NK-92 (cell line): Measurements from ENCODE around the gene NEK6.

Experiments
- DNase-seq: peaks from one replicate; lab custom pipeline; 2025; ENCODE audit not compliant: unreplicated experiment; lab: John Stamatoyannopoulos, UW

The NEK6 gene

DNA sequence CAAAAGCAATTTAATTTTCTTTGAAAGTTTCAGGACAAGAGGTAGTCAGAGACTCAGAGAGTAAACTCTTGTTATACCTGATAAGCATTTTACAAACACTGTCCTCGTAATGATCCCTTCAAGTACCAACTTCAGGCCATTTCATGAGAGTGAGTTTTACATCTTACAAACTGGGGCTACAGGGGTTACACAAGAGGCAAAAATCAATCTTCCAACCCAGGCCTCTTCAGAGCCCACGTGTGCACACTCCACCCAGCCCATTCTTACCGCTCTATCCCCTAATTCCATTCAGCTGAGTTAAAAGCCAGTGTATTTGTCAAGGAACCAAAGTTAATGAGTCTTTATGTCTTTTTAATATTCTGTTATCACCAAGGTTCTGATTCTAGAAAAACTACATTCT, 110.9 kb downstream of the NEK6 start:
- no peak for DNase-seq

GRCh38 chr9:124369231-124369797, 111.6 kb downstream of the NEK6 start:
- DNase-seq: no peak

DNA sequence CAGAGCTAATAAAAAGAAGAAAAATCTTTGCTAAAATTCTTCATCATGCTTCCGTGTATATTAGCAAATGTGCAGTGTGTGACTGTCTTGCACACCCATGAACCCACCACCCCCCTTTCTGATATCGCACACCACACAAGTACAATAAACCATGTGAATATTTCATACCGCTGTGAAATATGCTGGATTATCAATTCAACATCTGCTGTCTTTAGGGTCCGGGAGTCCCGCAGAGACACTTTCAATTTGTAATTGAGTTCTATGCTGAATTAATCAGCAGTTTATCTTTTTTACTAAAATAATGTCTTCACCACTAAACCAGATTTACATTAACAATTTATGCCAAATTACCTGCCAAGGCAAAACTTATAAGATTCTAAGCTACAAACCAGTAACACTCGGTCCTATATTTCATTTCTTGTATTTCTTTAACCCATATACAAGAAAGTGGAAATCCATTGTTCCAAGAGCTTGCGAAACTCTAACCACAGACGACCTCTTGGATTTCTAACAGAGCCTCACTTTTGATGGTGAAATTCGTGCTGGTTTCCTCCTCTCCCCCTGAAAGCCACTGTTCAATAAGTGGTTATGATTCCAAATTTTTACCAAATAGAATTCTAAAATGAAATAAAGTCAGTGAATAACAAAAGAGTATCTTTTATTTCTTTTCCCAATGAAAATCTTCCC, 113.3 kb downstream of the NEK6 start:
- DNase-seq: no peak

GRCh38 chr9:124372038-124372437, 114.3 kb downstream of the NEK6 start:
- no peak for DNase-seq

- no peak for DNase-seq
Observed at GRCh38 chr9:124373386-124373785, 115.6 kb downstream of the NEK6 start.

DNA sequence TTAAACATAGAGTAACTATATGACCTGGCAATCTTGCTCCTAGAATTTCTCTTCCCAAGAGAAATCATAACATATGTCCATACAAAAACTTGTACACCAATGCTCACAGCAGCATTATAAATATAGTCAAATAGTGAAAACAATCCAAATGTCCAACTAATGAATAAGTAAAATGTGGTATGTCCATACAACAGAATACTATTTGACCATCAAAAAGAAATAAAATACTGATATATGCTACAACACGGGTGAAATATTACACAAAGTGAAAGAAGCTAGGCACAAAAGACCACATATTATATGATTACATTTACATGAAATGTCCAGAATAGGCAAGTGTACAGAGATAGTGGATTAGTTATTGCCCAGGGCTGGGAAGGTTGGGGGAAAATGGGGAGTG, 116.1 kb downstream of the NEK6 start:
- DNase-seq: no peak

DNA sequence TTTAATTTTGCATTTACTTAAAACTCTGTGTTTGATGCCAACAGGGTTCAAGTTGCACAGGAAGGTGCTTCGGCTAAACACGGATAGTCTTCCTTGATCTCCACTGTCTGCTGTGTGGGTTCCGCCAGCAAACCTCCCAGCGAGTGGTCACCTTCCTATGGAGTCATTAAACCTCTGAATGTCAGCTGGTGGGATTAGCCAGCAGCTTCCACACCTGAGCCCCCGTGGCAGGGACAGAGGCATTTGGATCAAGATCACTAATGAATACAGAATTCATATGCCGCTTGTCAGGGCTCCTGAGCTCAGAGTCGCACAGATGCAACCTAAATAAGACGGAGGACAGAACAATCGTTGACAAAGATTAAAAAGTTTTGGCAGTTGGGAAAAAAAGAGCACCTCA, 118.0 kb downstream of the NEK6 start:
- DNase-seq: no peak

DNA sequence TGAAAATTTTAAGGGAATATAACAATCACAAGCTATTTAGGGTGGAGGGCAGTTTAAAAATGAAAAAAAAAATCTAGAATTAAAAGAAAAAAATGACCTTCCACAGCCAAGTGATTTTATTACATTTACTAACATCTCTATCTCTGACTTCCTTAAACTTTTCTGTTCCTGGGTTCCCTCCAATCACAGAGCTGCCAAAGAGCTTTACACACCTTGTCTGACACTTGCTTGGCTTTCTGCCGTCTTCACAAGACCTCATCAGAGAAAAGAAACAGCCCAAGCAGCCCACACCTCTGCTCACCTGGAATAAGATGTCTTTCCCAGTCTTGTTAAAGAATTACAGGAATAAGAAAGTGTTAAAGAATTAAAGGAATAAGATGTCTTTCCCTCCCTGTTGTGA, 118.6 kb downstream of the NEK6 start:
- DNase-seq: no peak

GRCh38 chr9:124377551-124378406, 120.0 kb downstream of the NEK6 start:
- DNase-seq: no peak

GRCh38 chr9:124381170-124381945, 123.6 kb downstream of the NEK6 start:
- no peak for DNase-seq

GRCh38 chr9:124384210-124384609, 126.5 kb downstream of the NEK6 start:
- DNase-seq: no peak

- DNase-seq: no peak
Observed at GRCh38 chr9:124384846-124385245, 127.1 kb downstream of the NEK6 start.

- no peak for DNase-seq
Observed at GRCh38 chr9:124385623-124386022, 127.9 kb downstream of the NEK6 start.

DNA sequence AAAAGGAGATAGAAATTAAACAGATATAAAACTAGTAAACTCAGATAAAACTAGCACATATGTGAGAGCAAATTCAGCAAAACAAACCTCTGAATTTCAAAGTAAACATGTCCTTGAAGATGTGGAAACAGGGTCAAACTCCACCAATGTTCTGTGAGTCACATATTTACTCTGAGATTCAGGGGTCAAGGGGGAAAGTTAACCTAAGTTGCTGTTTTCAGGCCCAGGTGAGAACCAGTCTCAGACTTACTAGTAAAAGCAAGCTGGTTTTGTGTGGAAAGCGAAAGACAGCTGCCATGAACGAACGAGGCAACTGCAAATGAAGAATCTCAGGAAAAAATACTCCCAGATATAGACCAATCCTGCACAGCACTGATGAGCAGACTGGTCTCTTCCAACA, 128.5 kb downstream of the NEK6 start:
- DNase-seq: no peak

DNA sequence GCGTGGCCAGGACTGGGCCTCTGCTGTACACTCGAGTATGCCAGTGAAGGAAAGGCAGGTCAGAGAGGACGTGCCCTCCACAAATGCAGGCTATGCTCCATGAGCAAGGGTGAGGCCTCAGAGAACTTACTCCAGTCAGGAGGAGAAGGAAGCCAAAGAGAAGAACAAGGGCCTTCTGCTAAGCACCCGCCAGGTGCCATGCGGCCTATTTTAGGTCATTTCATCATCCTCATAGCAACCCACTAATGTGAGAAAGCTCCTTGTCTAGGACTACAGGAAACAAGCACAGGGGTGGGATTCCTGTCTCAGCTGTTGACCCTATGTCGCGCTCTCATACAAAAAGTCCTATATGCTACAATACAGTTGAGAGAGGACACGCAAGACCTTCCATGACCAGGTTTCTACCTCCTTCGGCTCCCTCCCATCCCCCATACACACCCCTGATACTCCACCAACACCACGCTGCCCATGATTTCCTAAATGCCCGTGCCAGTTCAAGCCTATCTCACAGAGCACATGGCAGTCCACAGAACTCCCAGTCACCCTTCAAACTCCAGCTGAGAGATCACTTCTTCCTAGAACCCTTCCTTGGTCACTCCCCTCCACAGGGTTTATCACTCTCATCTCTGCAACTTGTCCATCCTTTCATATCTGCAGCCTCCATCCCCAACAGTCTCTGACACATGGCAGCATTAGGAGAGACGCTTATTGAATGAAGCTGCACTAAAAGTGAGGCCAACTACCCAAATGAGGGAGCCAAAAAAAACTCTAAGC, 130.7 kb downstream of the NEK6 start:
- no peak for DNase-seq

GRCh38 chr9:124389146-124389939, 131.6 kb downstream of the NEK6 start:
- no peak for DNase-seq

- no peak for DNase-seq
Observed at GRCh38 chr9:124390794-124391658, 133.3 kb downstream of the NEK6 start.

- DNase-seq: no peak
Observed at GRCh38 chr9:124392254-124392870, 134.6 kb downstream of the NEK6 start.
